ENCODE measurements around the gene IL2RA.

IL2RA gene

GRCh38 chr10:5989756-5990155 lies 72.4 kb downstream of the IL2RA start:
- no peak for TF ChIP-seq EZH2 (IDR thresholded peaks at IDR 0.05)
- no peak for TF ChIP-seq POLR2AphosphoS5 (IDR thresholded peaks at IDR 0.05; ENCODE audit: borderline replicate concordance, low read depth, low read length)
- TF ChIP-seq FOXP2 (optimal IDR thresholded peaks at IDR 0.05; ENCODE audit: control extremely low read depth, extremely low read length, insufficient read depth) = no peak
- Histone ChIP-seq H3K36me3 (ENCODE audit: insufficient read depth, low read length) (no peaks in the 10 kb centered on the region), H3K4me3 (no peak overlapping the region), H3K27ac (no peak overlapping the region), H3K9me3 (ENCODE audit: low read depth, low read length) (no peaks in the 10 kb centered on the region), H3K9ac (ENCODE audit: insufficient read length) (no peak overlapping the region)
- DNase-seq (ENCODE audit: low read depth, low spot score) = no peak

- no peak overlapping the region for H3K27ac ChIP-seq
- no peak overlapping the region for H3K9ac ChIP-seq (ENCODE audit: insufficient read length)
- H3K9me3 ChIP-seq (ENCODE audit: low read depth, low read length) = no peaks in the 10 kb centered on the region
- TF ChIP-seq POLR2AphosphoS5 (IDR thresholded peaks at IDR 0.05; ENCODE audit: borderline replicate concordance, low read depth, low read length) = no peak
- no peak for TF ChIP-seq FOXP2 (optimal IDR thresholded peaks at IDR 0.05; ENCODE audit: control extremely low read depth, extremely low read length, insufficient read depth)
- TF ChIP-seq EZH2 (IDR thresholded peaks at IDR 0.05) = no peak
- no peaks in the 10 kb centered on the region for H3K36me3 ChIP-seq (ENCODE audit: insufficient read depth, low read length)
- no peak for DNase-seq (ENCODE audit: low read depth, low spot score)
- no peak overlapping the region for H3K4me3 ChIP-seq
Measured at GRCh38 chr10:5988336-5988920, 73.7 kb downstream of the IL2RA start.

- no peak for TF ChIP-seq POLR2AphosphoS5 (IDR thresholded peaks at IDR 0.05; ENCODE audit: borderline replicate concordance, low read depth, low read length)
- TF ChIP-seq FOXP2 (optimal IDR thresholded peaks at IDR 0.05; ENCODE audit: control extremely low read depth, extremely low read length, insufficient read depth) = no peak
- TF ChIP-seq EZH2 (IDR thresholded peaks at IDR 0.05) = no peak
- no peak for DNase-seq (ENCODE audit: low read depth, low spot score)
- no peaks in the 10 kb centered on the region for H3K36me3 ChIP-seq (ENCODE audit: insufficient read depth, low read length)
- H3K9ac ChIP-seq (ENCODE audit: insufficient read length) = no peak overlapping the region
- H3K9me3 ChIP-seq (ENCODE audit: low read depth, low read length) = no peaks in the 10 kb centered on the region
- no peak overlapping the region for H3K27ac ChIP-seq
- no peak overlapping the region for H3K4me3 ChIP-seq
Measured at GRCh38 chr10:5987747-5988146, 74.4 kb downstream of the IL2RA start.

GRCh38 chr10:5985029-5985428 lies 77.1 kb downstream of the IL2RA start:
- TF ChIP-seq FOXP2 (optimal IDR thresholded peaks at IDR 0.05; ENCODE audit: control extremely low read depth, extremely low read length, insufficient read depth) (no peak), EZH2 (IDR thresholded peaks at IDR 0.05) (no peak), POLR2AphosphoS5 (IDR thresholded peaks at IDR 0.05; ENCODE audit: borderline replicate concordance, low read depth, low read length) (no peak)

GRCh38 chr10:5983774-5984173 lies 78.4 kb downstream of the IL2RA start:
- H3K9ac ChIP-seq (ENCODE audit: insufficient read length) = no peak overlapping the region
- no peaks in the 10 kb centered on the region for H3K9me3 ChIP-seq (ENCODE audit: low read depth, low read length)
- no peaks in the 10 kb centered on the region for H3K36me3 ChIP-seq (ENCODE audit: insufficient read depth, low read length)
- TF ChIP-seq FOXP2 (optimal IDR thresholded peaks at IDR 0.05; ENCODE audit: control extremely low read depth, extremely low read length, insufficient read depth) (no peak), EZH2 (IDR thresholded peaks at IDR 0.05) (no peak), POLR2AphosphoS5 (IDR thresholded peaks at IDR 0.05; ENCODE audit: borderline replicate concordance, low read depth, low read length) (no peak)
- no peak for DNase-seq (ENCODE audit: low read depth, low spot score)
- H3K4me3 ChIP-seq = no peak overlapping the region
- no peak overlapping the region for H3K27ac ChIP-seq

More at GRCh38 chr10:5985029-5985428, 77.1 kb downstream of the IL2RA start:
- no peaks in the 10 kb centered on the region for H3K36me3 ChIP-seq (ENCODE audit: insufficient read depth, low read length)
- no peaks in the 10 kb centered on the region for H3K9me3 ChIP-seq (ENCODE audit: low read depth, low read length)
- no peak for DNase-seq (ENCODE audit: low read depth, low spot score)
- H3K27ac ChIP-seq = no peak overlapping the region
- H3K9ac ChIP-seq (ENCODE audit: insufficient read length) = no peak overlapping the region
- no peak overlapping the region for H3K4me3 ChIP-seq

- TF ChIP-seq EZH2 (IDR thresholded peaks at IDR 0.05) (no peak), POLR2AphosphoS5 (IDR thresholded peaks at IDR 0.05; ENCODE audit: borderline replicate concordance, low read depth, low read length) (no peak), FOXP2 (optimal IDR thresholded peaks at IDR 0.05; ENCODE audit: control extremely low read depth, extremely low read length, insufficient read depth) (no peak)
- Histone ChIP-seq H3K4me3 (no peak overlapping the region), H3K27ac (no peak overlapping the region), H3K9ac (ENCODE audit: insufficient read length) (no peak overlapping the region), H3K36me3 (ENCODE audit: insufficient read depth, low read length) (no peaks in the 10 kb centered on the region), H3K9me3 (ENCODE audit: low read depth, low read length) (no peaks in the 10 kb centered on the region)
- DNase-seq (ENCODE audit: low read depth, low spot score) = no peak
Measured at GRCh38 chr10:5981529-5981928, 80.6 kb downstream of the IL2RA start.

- H3K4me3 ChIP-seq = no peak overlapping the region; the same call in 1 of the 2 replicates
- no peaks in the 10 kb centered on the region for H3K9me3 ChIP-seq (ENCODE audit: low read depth, low read length)
- no peak for DNase-seq (ENCODE audit: low read depth, low spot score)
- no peak overlapping the region for H3K9ac ChIP-seq (ENCODE audit: insufficient read length)
- TF ChIP-seq POLR2AphosphoS5 (IDR thresholded peaks at IDR 0.05; ENCODE audit: borderline replicate concordance, low read depth, low read length) (no peak), FOXP2 (optimal IDR thresholded peaks at IDR 0.05; ENCODE audit: control extremely low read depth, extremely low read length, insufficient read depth) (no peak), EZH2 (IDR thresholded peaks at IDR 0.05) (no peak)
- H3K36me3 ChIP-seq (ENCODE audit: insufficient read depth, low read length) = no peaks in the 10 kb centered on the region
- no peak overlapping the region for H3K27ac ChIP-seq
Measured at GRCh38 chr10:5978230-5978489, 84.0 kb downstream of the IL2RA start.

- DNase-seq (ENCODE audit: low read depth, low spot score) = no peak
- H3K9me3 ChIP-seq (ENCODE audit: low read depth, low read length) = no peaks in the 10 kb centered on the region
- H3K4me3 ChIP-seq = peak within 1 kb of the TSS; percentile 68
- H3K27ac ChIP-seq = no peak within 1 kb of the TSS
- no peak within 1 kb of the TSS for H3K9ac ChIP-seq (ENCODE audit: insufficient read length)
- TF ChIP-seq EZH2 (IDR thresholded peaks at IDR 0.05) (peak; percentile 65), POLR2AphosphoS5 (IDR thresholded peaks at IDR 0.05; ENCODE audit: borderline replicate concordance, low read depth, low read length) (no peak), FOXP2 (optimal IDR thresholded peaks at IDR 0.05; ENCODE audit: control extremely low read depth, extremely low read length, insufficient read depth) (no peak)
- no peaks in the 10 kb centered on the region for H3K36me3 ChIP-seq (ENCODE audit: insufficient read depth, low read length)
Measured at GRCh38 chr10:5977471-5978229, 84.5 kb downstream of the IL2RA start, which contains the start of gene IL15RA. Gene IL15RA (minus strand): TSS chr10:5977543. CDS start chr10:5977492, 51 bp downstream.
